HepG2 (cell line): Measurements from ENCODE around the gene GHRH. TPM values are rescaled to one million over a fixed set of nuclear protein-coding genes. Genes with fewer than 3 reads are reported as not detected.

ENCODE experiments used
- CBX2 ChIP-seq, 2 experiments: fragments of 200-600 bp in 1 of 2; sonication (generic); formaldehyde crosslinking in 1 of 2; IDR thresholded peaks; 2 replicates each; pipeline versions ENCODE4 v1.7.0 to v1.8.1; 2018 to 2022; ENCODE audit warnings: low read depth in 2 of 2, low read length in 1 of 2, mild to moderate bottlenecking in 1 of 2, missing genetic modification reagents in 1 of 2
- HNF4A ChIP-seq: sonication (generic); formaldehyde crosslinking; IDR thresholded peaks from 2 replicates; pipeline ENCODE4 v1.4.0; 2020; ENCODE audit warnings: missing genetic modification reagents
- KAT8 ChIP-seq: IDR thresholded peaks from 2 replicates; pipeline ENCODE4 v1.6.1; 2016; ENCODE audit warnings: missing genetic modification reagents, missing compliant biosample characterization
- KDM6A ChIP-seq: IDR thresholded peaks from 2 replicates; pipeline ENCODE4 v1.6.1; 2016; ENCODE audit warnings: low read depth
- RCOR2 ChIP-seq: IDR thresholded peaks from 2 replicates; pipeline ENCODE4 v1.6.1; 2016; ENCODE audit warnings: missing biosample characterization, missing genetic modification reagents
- YEATS2 ChIP-seq: sonication (generic); formaldehyde crosslinking; IDR thresholded peaks from 2 replicates; pipeline ENCODE4 v1.4.0; 2020; ENCODE audit warnings: missing genetic modification reagents, borderline replicate concordance
- ZMAT3 ChIP-seq: sonication (generic); formaldehyde crosslinking; conservative IDR thresholded peaks from 2 replicates; pipeline ENCODE4 v1.7.0; 2021; ENCODE audit warnings: missing genetic modification reagents
- ZNF296 ChIP-seq: sonication (generic); formaldehyde crosslinking; conservative IDR thresholded peaks from 2 replicates; pipeline ENCODE4 v1.5.0; 2020; ENCODE audit warnings: mild to moderate bottlenecking, missing genetic modification reagents
- ZNF546 ChIP-seq: sonication (generic); formaldehyde crosslinking; conservative IDR thresholded peaks from 2 replicates; pipeline ENCODE4 v1.8.1; 2023; ENCODE audit warnings: mild to moderate bottlenecking, missing genetic modification reagents
- polyA plus RNA-seq, 8 experiments: library from polyadenylated mRNA; depleted of rRNA in 3 of 8; stranded (reverse) in 7 of 8; unstranded in 1 of 8; fragments of >200 nt; fragmentation: Illumina TruSeq in 4 of 8; extraction: Trizol in 4 of 8; gene quantifications; 2 replicates each; pipeline versions ENCODE4 v1.2.1 to v1.2.3, GENCODE V29; 2011 to 2016; ENCODE audit warnings: low read depth in 4 of 8, missing spikeins in 1 of 8, mixed read lengths in 1 of 8; ENCODE audit not compliant: insufficient read depth in 1 of 8
- total RNA-seq, 5 experiments: library from RNA; depleted of rRNA; stranded (reverse); fragments of >200 nt; fragmentation: Illumina TruSeq; extraction: Trizol; gene quantifications; 2 replicates each; pipeline ENCODE4 v1.2.3, GENCODE V29; 2016; ENCODE audit warnings: low read depth in 1 of 5
- TF ChIP-seq, protein P1 (sequence below): sonication (generic); formaldehyde crosslinking; conservative IDR thresholded peaks from 2 replicates; pipeline ENCODE4 v1.4.0; 2020; ENCODE audit warnings: mild to moderate bottlenecking, missing genetic modification reagents, moderate library complexity
- TF ChIP-seq, protein P2 (sequence below): sonication (generic); formaldehyde crosslinking; IDR thresholded peaks from 2 replicates; pipeline ENCODE4 v1.9.0; 2021; ENCODE audit warnings: missing genetic modification reagents, mild to moderate bottlenecking, borderline replicate concordance
- TF ChIP-seq, protein P3 (sequence below): sonication (generic); formaldehyde crosslinking; IDR thresholded peaks from 2 replicates; pipeline ENCODE4 v1.4.0; 2020; ENCODE audit warnings: missing genetic modification reagents
- TF ChIP-seq, protein P4 (sequence below): sonication (generic); formaldehyde crosslinking; IDR thresholded peaks from 2 replicates; pipeline ENCODE4 v1.8.0; 2022; ENCODE audit warnings: mild to moderate bottlenecking, missing genetic modification reagents, moderate library complexity
- TF ChIP-seq, protein P5 (sequence below): sonication (generic); formaldehyde crosslinking; conservative IDR thresholded peaks from 2 replicates; pipeline ENCODE4 v1.8.0; 2022; ENCODE audit warnings: low read depth, missing genetic modification reagents
- TF ChIP-seq, protein P6 (sequence below): sonication (generic); formaldehyde crosslinking; IDR thresholded peaks from 2 replicates; pipeline ENCODE4 v1.8.0; 2022; ENCODE audit warnings: missing genetic modification reagents, low read depth, mild to moderate bottlenecking, borderline replicate concordance
- TF ChIP-seq, protein P7 (sequence below): sonication (generic); formaldehyde crosslinking; IDR thresholded peaks from 2 replicates; pipeline ENCODE4 v1.8.1; 2023; ENCODE audit warnings: mild to moderate bottlenecking, missing genetic modification reagents

GHRH gene
- total and polyA plus RNA-seq, 2 of the 13 experiments (the other 11 are each of a cell fraction or from before 2014, with no cell fraction given), result not detected

DNA sequence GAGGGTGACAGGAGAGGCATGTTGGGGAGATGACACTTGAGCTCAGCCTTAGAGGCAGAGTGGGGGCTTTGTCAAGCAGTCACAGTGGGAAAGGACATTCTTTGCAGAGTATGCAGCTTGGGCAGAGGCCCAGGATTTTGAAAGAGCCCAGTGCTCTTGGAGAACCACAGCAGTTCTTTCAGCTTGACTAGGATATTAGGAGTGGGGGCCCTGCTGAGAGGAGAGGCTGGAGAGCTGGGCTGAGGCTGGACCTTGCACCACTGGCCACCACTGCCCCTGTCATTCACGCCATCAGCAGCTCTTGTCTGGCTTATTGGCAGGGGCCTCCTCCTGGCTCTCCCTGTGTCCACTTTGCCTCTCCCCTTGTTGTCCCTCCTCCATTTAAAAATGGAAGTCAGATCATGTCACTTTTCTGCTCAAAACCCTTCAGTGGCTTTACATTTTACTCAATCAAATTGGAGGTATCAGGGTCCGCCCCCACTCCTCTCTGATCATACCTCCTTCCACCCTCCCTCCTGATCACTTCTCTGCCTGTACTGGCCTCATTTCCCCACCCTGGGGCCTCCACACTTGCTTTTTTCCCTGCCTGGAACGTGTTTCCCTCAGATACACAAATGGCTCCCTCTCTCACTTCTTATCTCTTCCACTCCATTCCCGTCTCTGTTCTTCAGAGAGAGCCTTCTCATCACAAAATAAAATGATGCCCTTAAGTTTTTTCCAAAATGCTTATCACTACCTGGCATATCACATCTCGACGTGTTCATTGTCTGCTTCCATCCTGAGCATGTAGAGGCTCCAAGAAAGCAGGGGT lies 38.3 kb upstream of the GHRH start (continued):
- TF ChIP-seq, protein P1, sequence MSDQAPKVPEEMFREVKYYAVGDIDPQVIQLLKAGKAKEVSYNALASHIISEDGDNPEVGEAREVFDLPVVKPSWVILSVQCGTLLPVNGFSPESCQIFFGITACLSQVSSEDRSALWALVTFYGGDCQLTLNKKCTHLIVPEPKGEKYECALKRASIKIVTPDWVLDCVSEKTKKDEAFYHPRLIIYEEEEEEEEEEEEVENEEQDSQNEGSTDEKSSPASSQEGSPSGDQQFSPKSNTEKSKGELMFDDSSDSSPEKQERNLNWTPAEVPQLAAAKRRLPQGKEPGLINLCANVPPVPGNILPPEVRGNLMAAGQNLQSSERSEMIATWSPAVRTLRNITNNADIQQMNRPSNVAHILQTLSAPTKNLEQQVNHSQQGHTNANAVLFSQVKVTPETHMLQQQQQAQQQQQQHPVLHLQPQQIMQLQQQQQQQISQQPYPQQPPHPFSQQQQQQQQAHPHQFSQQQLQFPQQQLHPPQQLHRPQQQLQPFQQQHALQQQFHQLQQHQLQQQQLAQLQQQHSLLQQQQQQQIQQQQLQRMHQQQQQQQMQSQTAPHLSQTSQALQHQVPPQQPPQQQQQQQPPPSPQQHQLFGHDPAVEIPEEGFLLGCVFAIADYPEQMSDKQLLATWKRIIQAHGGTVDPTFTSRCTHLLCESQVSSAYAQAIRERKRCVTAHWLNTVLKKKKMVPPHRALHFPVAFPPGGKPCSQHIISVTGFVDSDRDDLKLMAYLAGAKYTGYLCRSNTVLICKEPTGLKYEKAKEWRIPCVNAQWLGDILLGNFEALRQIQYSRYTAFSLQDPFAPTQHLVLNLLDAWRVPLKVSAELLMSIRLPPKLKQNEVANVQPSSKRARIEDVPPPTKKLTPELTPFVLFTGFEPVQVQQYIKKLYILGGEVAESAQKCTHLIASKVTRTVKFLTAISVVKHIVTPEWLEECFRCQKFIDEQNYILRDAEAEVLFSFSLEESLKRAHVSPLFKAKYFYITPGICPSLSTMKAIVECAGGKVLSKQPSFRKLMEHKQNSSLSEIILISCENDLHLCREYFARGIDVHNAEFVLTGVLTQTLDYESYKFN (CRISPR knock-in tag), result peak; percentile 62
- TF ChIP-seq, protein P2, sequence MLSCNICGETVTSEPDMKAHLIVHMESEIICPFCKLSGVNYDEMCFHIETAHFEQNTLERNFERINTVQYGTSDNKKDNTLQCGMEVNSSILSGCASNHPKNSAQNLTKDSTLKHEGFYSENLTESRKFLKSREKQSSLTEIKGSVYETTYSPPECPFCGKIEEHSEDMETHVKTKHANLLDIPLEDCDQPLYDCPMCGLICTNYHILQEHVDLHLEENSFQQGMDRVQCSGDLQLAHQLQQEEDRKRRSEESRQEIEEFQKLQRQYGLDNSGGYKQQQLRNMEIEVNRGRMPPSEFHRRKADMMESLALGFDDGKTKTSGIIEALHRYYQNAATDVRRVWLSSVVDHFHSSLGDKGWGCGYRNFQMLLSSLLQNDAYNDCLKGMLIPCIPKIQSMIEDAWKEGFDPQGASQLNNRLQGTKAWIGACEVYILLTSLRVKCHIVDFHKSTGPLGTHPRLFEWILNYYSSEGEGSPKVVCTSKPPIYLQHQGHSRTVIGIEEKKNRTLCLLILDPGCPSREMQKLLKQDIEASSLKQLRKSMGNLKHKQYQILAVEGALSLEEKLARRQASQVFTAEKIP (CRISPR knock-in tag), result no peak
- TF ChIP-seq YEATS2 (CRISPR knock-in tag), result 0 out of 2 replicates have a peak, but pooled peaks have one; percentile 27
- TF ChIP-seq, protein P3, sequence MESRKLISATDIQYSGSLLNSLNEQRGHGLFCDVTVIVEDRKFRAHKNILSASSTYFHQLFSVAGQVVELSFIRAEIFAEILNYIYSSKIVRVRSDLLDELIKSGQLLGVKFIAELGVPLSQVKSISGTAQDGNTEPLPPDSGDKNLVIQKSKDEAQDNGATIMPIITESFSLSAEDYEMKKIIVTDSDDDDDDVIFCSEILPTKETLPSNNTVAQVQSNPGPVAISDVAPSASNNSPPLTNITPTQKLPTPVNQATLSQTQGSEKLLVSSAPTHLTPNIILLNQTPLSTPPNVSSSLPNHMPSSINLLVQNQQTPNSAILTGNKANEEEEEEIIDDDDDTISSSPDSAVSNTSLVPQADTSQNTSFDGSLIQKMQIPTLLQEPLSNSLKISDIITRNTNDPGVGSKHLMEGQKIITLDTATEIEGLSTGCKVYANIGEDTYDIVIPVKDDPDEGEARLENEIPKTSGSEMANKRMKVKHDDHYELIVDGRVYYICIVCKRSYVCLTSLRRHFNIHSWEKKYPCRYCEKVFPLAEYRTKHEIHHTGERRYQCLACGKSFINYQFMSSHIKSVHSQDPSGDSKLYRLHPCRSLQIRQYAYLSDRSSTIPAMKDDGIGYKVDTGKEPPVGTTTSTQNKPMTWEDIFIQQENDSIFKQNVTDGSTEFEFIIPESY (CRISPR knock-in tag), result peak; percentile 65; the same call in 1 of the 2 replicates
- TF ChIP-seq, protein P4, sequence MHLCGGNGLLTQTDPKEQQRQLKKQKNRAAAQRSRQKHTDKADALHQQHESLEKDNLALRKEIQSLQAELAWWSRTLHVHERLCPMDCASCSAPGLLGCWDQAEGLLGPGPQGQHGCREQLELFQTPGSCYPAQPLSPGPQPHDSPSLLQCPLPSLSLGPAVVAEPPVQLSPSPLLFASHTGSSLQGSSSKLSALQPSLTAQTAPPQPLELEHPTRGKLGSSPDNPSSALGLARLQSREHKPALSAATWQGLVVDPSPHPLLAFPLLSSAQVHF, result no peak
- TF ChIP-seq, protein P5, sequence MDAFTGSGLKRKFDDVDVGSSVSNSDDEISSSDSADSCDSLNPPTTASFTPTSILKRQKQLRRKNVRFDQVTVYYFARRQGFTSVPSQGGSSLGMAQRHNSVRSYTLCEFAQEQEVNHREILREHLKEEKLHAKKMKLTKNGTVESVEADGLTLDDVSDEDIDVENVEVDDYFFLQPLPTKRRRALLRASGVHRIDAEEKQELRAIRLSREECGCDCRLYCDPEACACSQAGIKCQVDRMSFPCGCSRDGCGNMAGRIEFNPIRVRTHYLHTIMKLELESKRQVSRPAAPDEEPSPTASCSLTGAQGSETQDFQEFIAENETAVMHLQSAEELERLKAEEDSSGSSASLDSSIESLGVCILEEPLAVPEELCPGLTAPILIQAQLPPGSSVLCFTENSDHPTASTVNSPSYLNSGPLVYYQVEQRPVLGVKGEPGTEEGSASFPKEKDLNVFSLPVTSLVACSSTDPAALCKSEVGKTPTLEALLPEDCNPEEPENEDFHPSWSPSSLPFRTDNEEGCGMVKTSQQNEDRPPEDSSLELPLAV (CRISPR knock-in tag), result no peak
- TF ChIP-seq ZNF546 (CRISPR knock-in tag), result 0 out of 2 replicates have a peak, but pooled peaks have one; percentile 32
- TF ChIP-seq ZNF296 (CRISPR knock-in tag), result peak; percentile 97
- 0 out of 2 replicates have a peak, but pooled peaks have one; percentile 10 for TF ChIP-seq KDM6A
- TF ChIP-seq KAT8 (CRISPR knock-in tag), result peak; percentile 33; the same call in 1 of the 2 replicates
- TF ChIP-seq RCOR2 (CRISPR knock-in tag), result no peak
- no peak for TF ChIP-seq CBX2 (IDR thresholded peaks at IDR 0.05; ENCODE audit: low read depth, low read length)
- TF ChIP-seq CBX2 (CRISPR knock-in tag; IDR thresholded peaks at IDR 0.05; ENCODE audit: low read depth), result no peak
- TF ChIP-seq, protein P6, sequence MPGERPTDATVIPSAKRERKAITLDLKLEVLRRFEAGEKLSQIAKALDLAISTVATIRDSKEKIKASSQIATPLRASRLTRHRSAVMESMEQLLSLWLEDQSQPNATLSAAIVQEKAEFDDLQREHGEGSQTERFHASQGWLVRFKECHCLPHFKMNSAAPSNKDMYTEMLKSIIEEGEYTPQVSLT, result no peak
- TF ChIP-seq, protein P7, sequence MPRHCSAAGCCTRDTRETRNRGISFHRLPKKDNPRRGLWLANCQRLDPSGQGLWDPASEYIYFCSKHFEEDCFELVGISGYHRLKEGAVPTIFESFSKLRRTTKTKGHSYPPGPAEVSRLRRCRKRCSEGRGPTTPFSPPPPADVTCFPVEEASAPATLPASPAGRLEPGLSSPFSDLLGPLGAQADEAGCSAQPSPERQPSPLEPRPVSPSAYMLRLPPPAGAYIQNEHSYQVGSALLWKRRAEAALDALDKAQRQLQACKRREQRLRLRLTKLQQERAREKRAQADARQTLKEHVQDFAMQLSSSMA (CRISPR knock-in tag), result peak; percentile 59
- TF ChIP-seq ZMAT3 (CRISPR knock-in tag), result 0 out of 2 replicates have a peak, but pooled peaks have one; percentile 40
- TF ChIP-seq HNF4A, result peak; percentile 78
